ENCODE results near the gene LYST. TPM values are rescaled to one million over a fixed set of nuclear protein-coding genes. Genes with fewer than 3 reads are reported as not detected.

The LYST gene
- total and polyA plus RNA-seq, 7 donors: 6.6 to 53.2 (median 21.9) TPM

- H3K4me3 ChIP-seq: no peak overlapping the region
- no peaks in the 10 kb centered on the region for H3K27me3 ChIP-seq
- no peaks in the 10 kb centered on the region for H3K4me1 ChIP-seq
- no peak for TF ChIP-seq EP300 (IDR thresholded peaks at IDR 0.05)
- intact Hi-C loops (cut with DNase I): no loop called here
- H3K36me3 ChIP-seq: no peaks in the 10 kb centered on the region
- H3K27ac ChIP-seq: no peak overlapping the region
- H3K9me3 ChIP-seq: no peaks in the 10 kb centered on the region
- no peak for DNase-seq
- 70 to 71% methylated on average over 4 of the region's 4 CpGs for WGBS, 2 donors
These were observed 7.6 kb upstream of the LYST start for GRCh38 chr1:235874261-235874660.

- TF ChIP-seq CTCF (IDR thresholded peaks at IDR 0.05) (no peak), POLR2A (IDR thresholded peaks at IDR 0.05) (no peak), EP300 (IDR thresholded peaks at IDR 0.05) (no peak), POLR2AphosphoS5 (IDR thresholded peaks at IDR 0.05) (no peak)
- no peaks in the 10 kb centered on the region for H3K9me3 ChIP-seq
- 85 to 86% methylated on average over 2 of the region's 2 CpGs for WGBS, 2 donors
- H3K27me3 ChIP-seq: no peaks in the 10 kb centered on the region
- DNase-seq: no peak
- no peak overlapping the region for H3K27ac ChIP-seq
- no peaks in the 10 kb centered on the region for H3K36me3 ChIP-seq
- H3K4me1 ChIP-seq: no peaks in the 10 kb centered on the region
- no peak overlapping the region for H3K4me3 ChIP-seq
- intact Hi-C loops (cut with DNase I): no loop called here
These were observed 6.9 kb upstream of the LYST start for GRCh38 chr1:235873571-235873970.

DNA sequence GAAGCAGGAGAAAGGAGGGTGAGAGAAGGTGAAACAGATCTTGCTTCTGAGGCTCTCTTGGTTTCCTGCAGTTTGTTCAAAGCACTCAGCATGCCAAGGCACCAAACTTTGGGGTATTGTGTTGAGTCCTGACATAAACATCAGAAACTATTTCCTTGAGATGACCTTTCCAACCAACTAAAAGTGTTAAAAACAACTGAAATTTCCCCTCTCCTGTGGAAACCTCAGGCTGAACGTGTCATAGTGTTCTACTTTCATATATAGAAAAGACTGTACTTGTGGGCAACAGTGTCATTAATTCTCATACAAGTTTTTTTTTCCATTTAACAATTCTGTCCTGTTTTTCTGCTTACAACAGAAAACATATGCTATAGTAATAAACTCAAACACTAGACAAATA is 6.3 kb upstream of the LYST start:
- H3K4me3 ChIP-seq: no peak overlapping the region
- no peaks in the 10 kb centered on the region for H3K27me3 ChIP-seq
- DNase-seq: no peak
- TF ChIP-seq CTCF (IDR thresholded peaks at IDR 0.05) (no peak), EP300 (IDR thresholded peaks at IDR 0.05) (no peak)
- 71 to 76% methylated on average over 1 of the region's 1 CpG for WGBS, 2 donors
- no peaks in the 10 kb centered on the region for H3K4me1 ChIP-seq
- H3K9me3 ChIP-seq: no peaks in the 10 kb centered on the region
- no peak overlapping the region for H3K27ac ChIP-seq
- no peaks in the 10 kb centered on the region for H3K36me3 ChIP-seq
- intact Hi-C loops (cut with DNase I): no loop called here

- 93 to 95% methylated on average over 6 of the region's 6 CpGs for WGBS, 2 donors
These were observed 5.6 kb upstream of the LYST start for GRCh38 chr1:235872270-235872669.

GRCh38 chr1:235867903-235868469 is 1.3 kb upstream of the LYST start:
- no peak for DNase-seq
- no peak for TF ChIP-seq POLR2AphosphoS5 (IDR thresholded peaks at IDR 0.05)
- no peaks in the 10 kb centered on the region for H3K27me3 ChIP-seq
- intact Hi-C loops (cut with DNase I): loop anchor here (2.0 to 5.0 kb wide), 3 partner anchors 44 to 199 kb away; partner anchors contain the start of gene NID1
- 36 to 66% methylated on average over 9 of the region's 9 CpGs for WGBS, 2 donors
- H3K4me1 ChIP-seq: peaks cover 0 to 31% (median 21%) of the 10 kb centered on the region in 4 donors
- no peaks in the 10 kb centered on the region for H3K9me3 ChIP-seq
- peak overlapping the region in 1 of 4 donors; percentile 98 for H3K4me3 ChIP-seq
- H3K27ac ChIP-seq: peak overlapping the region; percentile 90 to 100 (median 97)
- no peaks in the 10 kb centered on the region for H3K36me3 ChIP-seq

More at GRCh38 chr1:235872270-235872669, 5.6 kb upstream of the LYST start:
- Histone ChIP-seq H3K4me3 (no peak overlapping the region), H3K4me1 (peaks cover 0 to 8% (median 5%) of the 10 kb centered on the region in 4 donors), H3K27me3 (no peaks in the 10 kb centered on the region), H3K36me3 (no peaks in the 10 kb centered on the region), H3K27ac (no peak overlapping the region), H3K9me3 (no peaks in the 10 kb centered on the region)
- intact Hi-C loops (cut with DNase I): no loop called here
- no peak for TF ChIP-seq POLR2A (IDR thresholded peaks at IDR 0.05)
- no peak for TF ChIP-seq EP300 (IDR thresholded peaks at IDR 0.05)
- no peak for TF ChIP-seq CTCF (IDR thresholded peaks at IDR 0.05)
- TF ChIP-seq POLR2AphosphoS5 (IDR thresholded peaks at IDR 0.05): no peak
- no peak for DNase-seq

All from sigmoid colon (tissue), 7 donors.